GM19467 (cell line): ENCODE data around the gene MPIG6B.

Source experiments
- ATAC-seq: cut with Tn5 transposase; IDR thresholded peaks from one replicate; pipeline ENCODE4 v1.9.1; 2021; ENCODE audit warnings: mild to moderate bottlenecking, moderate library complexity; ENCODE audit not compliant: unreplicated experiment

The MPIG6B gene, protein sequence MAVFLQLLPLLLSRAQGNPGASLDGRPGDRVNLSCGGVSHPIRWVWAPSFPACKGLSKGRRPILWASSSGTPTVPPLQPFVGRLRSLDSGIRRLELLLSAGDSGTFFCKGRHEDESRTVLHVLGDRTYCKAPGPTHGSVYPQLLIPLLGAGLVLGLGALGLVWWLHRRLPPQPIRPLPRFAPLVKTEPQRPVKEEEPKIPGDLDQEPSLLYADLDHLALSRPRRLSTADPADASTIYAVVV

GRCh38 chr6:31723245-31723979, at the start of gene MPIG6B:
MPIG6B (plus strand) TSS chr6:31723373; CDS start chr6:31723384, 11 bp downstream.
- ATAC-seq: no peak

GRCh38 chr6:31676322-31676903, 46.8 kb upstream of the MPIG6B start:
- no peak for ATAC-seq

- ATAC-seq: no peak
Observed at GRCh38 chr6:31676904-31677303, 46.3 kb upstream of the MPIG6B start.

DNA sequence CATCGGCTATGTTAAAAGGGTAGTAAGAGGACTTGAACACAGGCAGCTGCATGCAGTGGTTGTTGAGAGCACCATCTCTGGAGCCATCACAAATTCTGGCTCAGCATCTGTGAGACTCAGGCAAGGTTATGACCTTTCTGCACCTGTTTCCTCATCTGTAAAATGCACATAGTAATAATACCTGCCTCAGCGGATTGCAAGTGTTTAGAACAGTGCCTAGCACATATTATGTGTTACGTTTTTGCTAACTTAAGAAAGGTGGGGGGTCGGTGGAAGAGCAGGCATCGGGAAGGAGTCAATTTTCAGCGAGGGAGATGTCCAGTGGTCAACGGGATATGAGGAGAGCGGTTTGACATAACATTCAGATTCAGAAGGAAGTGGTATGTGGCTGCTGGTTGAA, 45.2 kb upstream of the MPIG6B start:
- no peak for ATAC-seq

- ATAC-seq: no peak
Observed at GRCh38 chr6:31680226-31681134, 42.7 kb upstream of the MPIG6B start, which contains the start of gene LY6G5C. LY6G5C (minus strand) TSS chr6:31681067; CDS start chr6:31680373, 694 bp downstream.

DNA sequence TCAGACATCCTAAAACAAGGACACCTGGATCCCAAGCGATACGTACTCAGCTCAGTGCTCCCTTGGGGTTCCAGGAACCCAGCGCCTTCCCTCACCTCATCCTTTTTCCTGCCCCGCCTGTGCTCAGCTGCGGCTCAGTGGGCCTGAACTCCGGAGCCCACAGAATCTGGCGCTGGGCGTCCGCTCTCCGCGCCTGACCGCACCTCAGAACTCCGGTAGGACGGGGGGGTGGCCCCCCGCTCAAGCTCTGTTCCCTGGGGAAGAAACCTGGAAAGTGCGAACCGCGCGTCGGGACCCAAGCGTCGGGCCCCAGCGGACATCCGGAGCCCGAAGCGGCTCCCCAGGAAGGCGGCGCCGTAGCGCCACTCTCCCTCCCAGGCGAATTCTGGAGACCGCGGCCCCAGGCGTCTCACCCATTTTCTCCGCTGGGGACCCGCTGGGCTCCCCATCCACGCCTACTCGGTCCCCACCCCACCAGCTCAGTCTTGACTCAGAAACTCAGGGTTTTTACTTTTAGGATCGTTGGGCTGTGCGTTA, 42.0 kb upstream of the MPIG6B start:
- ATAC-seq: no peak

- no peak for ATAC-seq
Observed at GRCh38 chr6:31683591-31683990, 39.6 kb upstream of the MPIG6B start.

DNA sequence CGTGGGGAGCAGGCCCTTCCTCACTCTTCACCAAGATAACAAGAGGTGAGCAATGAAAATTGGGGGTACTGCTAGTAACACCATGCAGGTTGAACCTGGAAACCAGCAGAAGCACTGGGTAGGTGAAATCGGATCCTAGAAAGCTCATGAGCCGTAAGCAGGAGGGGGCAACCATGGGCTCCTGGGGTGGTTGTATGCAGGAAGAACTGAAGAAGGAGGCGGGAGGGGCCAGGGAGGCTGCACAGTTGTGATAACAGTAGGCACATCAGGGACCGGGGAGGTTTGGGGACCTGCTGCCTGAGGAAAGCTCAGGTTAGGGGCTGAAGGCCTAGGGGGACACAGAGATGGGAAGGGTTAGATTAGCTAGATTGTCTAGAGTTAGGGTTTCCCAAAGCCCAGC, 36.7 kb upstream of the MPIG6B start:
- ATAC-seq: no peak

DNA sequence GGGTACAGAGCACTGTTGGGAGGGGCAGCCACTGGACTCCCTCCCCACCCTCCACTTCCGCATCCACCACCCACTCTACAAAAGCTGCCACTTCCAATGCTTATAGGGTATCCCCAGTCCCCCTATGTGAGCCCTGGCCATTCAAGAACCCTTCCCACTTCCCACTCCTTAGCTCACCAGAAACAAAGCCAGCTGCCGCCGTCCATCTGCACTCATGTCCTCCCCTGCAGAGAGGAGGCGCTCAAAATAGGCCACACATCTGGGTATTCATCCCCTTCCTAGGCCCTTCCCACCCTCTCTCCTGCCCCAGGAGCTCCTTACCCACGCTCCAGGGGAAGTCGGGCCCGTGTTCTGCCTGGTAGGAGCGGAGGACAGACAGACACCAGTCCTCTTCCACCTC, 35.9 kb upstream of the MPIG6B start:
- ATAC-seq: no peak

- no peak for ATAC-seq
Observed at GRCh38 chr6:31687860-31688693, 35.1 kb upstream of the MPIG6B start.

DNA sequence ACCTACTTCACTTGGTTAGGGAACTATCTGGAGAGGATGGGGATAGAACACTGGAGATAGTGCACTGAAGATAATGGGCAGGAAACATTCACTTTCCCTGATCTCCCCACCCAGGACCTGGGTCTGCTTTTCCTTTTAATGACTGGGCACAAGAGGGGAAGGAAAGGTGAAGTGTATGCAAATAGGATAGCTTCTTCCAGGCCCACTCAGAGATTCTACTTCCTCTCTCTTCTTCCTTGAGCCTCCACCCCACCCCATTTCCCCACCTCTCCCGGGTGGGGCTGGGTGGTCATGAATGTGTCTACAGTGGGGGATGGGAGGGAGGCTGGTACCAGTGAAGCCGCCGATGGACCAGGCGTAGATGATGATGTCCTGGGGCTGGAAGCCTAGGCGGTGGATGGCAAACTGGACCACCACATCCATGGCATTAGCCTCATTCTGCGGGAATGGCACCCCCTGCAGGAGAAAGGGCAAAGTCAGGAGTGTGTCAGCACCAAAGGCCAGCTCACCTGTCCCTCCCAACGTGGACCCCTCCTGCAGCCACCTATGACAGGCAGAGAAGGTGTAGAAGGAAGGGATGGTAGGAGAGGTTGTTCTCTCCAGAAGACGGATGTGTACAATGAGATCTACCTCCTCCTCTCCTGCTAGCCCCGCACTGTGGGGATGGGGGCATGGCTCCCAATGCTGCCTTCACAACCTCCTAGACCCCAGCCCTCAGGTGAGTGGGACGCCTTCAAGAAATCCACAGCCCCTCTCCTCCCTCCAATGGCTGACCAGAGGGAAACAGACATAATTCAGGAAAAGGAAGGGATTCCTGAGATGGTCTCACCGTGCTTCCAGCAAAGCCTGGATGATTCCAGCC, 33.7 kb upstream of the MPIG6B start:
- ATAC-seq: no peak

DNA sequence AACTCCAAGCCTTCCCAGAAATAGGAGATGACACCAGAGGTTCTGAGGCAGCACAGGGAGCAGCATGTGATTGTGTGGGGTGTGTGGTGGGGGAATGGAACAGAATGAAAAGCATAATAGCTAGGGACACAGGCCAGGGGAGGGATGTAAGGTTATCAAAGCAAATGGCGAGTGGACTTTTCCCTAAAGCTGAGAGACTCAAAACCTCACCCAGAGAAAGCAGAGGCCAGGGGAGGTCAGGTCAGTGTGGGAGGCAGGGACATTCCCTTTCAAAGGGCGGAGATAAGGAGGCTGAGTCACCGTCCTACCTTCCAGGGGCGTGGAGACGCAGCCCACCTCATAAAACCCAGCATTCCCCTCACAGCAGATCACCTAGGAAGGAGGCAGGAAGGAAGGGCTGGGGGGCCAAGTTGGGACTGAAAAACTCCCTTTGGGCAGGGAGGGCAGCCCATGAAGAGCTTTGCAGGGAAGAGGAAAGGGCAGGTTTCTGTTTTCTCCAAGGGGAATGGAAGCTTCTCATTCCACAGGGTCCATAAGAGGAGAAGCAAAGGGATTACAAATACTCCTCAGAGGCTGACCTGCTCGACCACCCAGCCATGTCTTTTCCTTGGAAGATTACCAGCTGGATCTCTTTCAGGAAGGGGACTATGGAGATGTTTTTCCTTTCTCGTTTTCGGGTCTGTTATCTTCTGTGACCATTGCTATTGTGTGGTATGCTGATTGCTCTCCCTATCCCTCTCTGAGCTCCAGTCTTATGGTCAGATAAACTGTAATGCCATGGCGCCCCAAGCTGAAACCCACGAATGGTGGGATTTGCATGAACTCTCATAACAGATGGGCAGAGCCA, 32.7 kb upstream of the MPIG6B start:
- ATAC-seq: no peak

DNA sequence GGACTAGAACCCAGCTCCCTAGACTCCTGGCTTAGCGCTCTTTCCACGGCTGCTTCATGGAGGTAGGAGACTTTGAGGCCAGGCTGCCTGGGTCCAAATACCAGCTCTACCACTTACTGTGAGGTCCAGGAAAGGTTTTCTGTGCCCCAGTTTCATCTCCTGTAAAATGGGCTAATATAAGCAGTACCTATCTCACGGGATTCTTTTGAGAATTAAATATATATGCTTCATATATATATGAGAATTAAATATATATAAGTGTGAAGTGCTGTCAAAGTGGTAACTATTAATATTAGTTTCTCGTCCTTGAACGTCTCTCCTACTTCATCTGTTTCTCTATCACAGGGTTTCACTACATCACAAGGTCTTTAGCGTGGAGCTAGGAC, 32.1 kb upstream of the MPIG6B start:
- ATAC-seq: no peak

- no peak for ATAC-seq
Observed at GRCh38 chr6:31691564-31692108, 31.5 kb upstream of the MPIG6B start.

DNA sequence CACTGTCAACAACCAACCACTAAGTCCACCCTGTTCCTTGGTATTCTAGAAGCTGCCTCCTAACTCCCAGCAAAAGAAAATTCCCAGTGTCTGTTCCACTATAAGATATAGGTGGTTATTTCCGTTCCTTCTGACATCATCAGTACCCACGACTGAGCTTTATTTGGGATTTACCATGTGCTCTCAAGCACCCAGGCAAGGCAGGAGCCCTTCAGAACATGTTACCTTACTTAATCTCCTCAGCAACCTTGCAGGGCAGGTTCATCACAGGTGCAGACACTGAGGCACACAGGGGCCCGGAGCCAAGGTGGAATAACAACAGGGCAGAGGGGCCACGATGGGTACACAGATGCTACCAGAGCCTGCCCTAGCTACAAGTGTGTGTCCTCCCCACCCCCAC, 30.8 kb upstream of the MPIG6B start:
- ATAC-seq: no peak

DNA sequence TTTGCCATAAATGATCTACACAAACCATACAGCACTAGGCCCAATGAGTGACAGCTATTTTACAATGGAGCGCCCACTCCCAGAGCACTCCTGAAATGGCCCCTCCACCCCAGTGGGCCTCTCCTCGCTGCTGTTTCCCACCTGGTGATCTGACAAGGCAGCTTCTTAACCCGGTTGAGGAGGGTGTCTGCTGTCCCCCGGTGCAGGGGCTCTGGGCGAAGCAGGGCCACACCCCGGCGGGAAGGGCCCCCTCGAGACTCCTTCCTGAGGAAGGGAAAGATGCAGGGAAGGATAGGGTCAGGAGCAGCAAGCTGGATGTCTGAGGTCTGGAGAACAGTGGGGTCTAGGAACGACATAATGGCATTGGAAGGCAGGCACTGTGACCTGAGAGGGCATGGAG, 30.3 kb upstream of the MPIG6B start:
- no peak for ATAC-seq

DNA sequence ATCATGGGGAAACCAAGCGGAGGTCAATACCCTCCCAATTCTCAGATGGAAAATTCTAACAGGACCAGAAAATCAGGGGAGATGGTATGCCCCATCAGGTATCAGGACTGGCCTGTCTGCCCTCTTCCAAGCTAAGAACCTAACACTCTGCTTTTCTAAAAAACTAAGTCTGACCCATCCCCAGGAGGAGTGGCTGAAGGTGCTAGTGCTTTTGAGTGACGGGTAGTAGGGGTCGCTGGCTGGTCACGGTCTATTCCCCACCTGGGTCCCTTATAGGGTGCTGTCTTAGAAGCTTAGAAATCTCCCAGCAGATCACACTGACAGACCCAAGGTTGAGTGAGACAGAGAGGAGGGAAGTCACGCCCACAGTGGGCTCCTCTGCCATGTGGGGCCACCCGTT, 29.6 kb upstream of the MPIG6B start:
- no peak for ATAC-seq

DNA sequence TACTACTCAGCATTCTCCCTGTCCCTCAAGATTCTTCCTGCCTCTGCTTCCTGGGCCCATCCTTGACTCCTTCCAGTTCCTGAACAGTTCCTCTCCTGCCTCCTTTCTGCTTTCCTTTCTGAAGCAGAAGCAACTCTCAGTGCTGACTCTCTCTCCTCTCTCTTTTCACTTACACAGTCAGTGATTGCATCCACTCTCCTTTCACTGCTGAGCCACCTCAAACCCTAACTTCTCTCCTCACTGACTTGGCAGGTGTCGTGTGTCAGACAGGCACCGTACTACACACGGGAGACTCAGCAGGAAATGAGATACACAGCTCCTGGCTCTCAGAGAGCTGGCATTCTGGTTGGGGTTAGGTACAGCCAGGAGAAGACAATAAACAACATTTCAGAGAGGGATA, 25.6 kb upstream of the MPIG6B start:
- ATAC-seq: no peak
